Stimulated activated CD4-positive, alpha-beta T cell treated with anti-CD3 and anti-CD28 coated beads, TNF-alpha, amount 100 ng/mL, for 24 hours (primary cell): ENCODE measurements around the gene TKTL1.

ENCODE experiments used
- DNase-seq, 3 experiments: peaks; one replicate each; pipeline ENCODE4 v3.0.0-alpha.2; 2020; ENCODE audit warnings: low read depth in 3 of 3

TKTL1 gene

DNA sequence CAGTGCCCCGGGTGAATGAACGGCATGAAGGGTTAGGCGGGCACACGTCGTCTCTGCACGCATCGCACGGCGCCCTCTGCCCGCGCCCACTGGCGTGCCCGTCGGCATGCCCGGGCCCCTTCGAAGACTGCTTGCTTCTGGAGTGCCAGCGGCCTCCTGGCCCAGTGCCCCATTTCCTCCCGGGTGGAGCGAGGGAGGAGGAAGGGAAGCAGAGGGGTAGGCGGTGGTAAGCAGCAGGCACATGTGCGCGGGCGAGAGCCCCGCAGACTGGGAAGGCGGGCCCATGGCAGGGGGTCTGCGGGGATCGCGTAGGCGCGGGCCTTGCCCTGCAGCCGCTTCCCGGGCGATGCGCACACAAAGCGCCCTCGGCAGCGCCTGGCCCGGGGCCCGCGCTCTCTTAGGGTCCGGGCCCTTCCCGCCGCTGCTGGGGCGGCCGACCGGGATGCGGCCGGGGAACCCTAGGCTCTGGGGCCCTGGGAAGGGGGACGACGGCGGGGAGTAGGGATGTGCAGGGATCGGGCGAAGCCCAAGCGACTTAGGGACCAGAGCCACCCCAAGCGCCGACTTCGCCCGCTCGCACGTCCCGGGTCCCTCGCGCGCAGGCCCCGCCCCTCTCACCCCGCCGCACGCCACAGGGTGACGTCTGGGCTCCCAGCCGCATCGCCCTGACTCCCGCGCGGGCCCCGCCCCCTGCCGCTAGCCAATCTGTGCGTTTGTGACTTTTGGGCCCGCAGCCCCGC is 82.6 kb downstream of the TKTL1 start:
- DNase-seq: peak in 1 of 3 experiments; percentile 30

DNA sequence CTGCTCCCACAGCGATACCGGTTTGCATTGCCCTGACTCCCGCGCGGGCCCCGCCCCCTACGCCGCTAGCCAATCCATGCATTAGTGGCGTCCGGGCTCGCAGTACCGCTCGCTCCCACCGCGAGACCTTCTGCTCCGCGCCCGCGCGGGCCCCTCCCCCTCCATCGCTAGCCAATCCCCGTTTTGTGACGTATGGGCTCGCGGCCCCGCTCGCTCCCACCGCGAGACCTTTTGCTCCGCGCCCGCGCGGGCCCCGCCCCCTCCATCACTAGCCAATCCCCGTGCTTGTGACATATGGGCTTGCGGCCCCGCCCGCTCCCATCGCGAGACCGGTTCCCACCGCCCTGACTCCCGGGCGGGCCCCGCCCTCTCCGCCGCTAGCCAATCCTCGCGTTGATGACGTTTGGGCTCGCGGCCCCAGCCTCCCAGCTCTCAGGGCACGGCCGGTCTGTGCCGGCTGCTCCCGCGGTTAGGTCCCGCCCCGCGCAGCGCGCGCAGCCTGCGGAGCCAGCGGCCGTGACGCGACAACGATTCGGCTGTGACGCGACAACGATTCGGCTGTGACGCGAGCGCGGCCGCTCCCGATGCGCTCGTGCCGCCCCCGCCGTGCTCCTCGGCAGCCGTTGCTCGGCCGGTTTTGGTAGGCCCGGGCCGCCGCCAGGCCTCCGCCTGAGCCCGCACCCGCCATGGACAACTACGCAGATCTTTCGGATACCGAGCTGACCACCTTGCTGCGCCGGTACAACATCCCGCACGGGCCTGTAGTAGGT is 83.4 kb downstream of the TKTL1 start, which contains the start of gene EMD:
Gene EMD, plus strand, starts transcription at position 497 of the 770 bp plus-strand sequence. Its CDS starts 190 bp downstream, at position 687.
- peak; percentile 86 to 94 (median 86) for DNase-seq

DNA sequence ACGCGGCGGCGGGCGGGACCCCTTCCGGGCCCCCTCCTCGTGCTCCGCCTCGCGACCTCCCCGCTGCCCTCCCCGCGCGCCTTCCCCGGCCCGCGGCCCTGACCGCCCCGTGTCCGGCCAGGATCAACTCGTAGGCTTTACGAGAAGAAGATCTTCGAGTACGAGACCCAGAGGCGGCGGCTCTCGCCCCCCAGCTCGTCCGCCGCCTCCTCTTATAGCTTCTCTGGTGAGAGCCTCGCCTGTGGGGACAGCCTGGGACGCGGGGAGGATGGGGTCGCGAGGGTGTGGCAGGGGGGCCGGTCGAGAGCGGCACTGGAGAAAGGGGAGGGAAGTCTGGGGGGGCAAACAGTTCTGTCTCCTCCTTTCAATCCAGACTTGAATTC is 84.0 kb downstream of the TKTL1 start:
- no peak for DNase-seq
